HepG2 (cell line): ENCODE data around the gene SEC61A1. TPM values are rescaled to one million over a fixed set of nuclear protein-coding genes. Genes with fewer than 3 reads are reported as not detected.

ENCODE experiments used
- ARID3A ChIP-seq: IDR thresholded peaks from 2 replicates; pipeline ENCODE4 v1.6.1; 2012; ENCODE audit warnings: low read depth, low read length, improper control_type of control experiment
- CEBPB ChIP-seq: IDR thresholded peaks from 2 replicates; pipeline ENCODE4 v1.6.1; 2011; ENCODE audit warnings: low read depth, low read length, improper control_type of control experiment, borderline replicate concordance
- CEBPG ChIP-seq: IDR thresholded peaks from 2 replicates; pipeline ENCODE4 v1.6.1; 2016
- CREB1 ChIP-seq, 2 experiments: fragments of 450-650 bp in 1 of 2; IDR thresholded peaks; 2 replicates each; pipeline ENCODE4 v1.6.1; 2016 to 2017; ENCODE audit warnings: control low read depth in 1 of 2, mild to moderate bottlenecking in 1 of 2, missing compliant biosample characterization in 1 of 2, missing genetic modification characterization in 1 of 2
- EP300 ChIP-seq, 3 experiments: sonication (generic) in 1 of 3; formaldehyde crosslinking in 1 of 3; IDR thresholded peaks; 2 replicates each; pipeline versions ENCODE4 v1.5.1 to v1.6.1; 2011 to 2020; ENCODE audit warnings: low read depth in 2 of 3, low read length in 2 of 3, borderline replicate concordance in 1 of 3, improper control_type of control experiment in 1 of 3, mild to moderate bottlenecking in 1 of 3, missing genetic modification reagents in 1 of 3, moderate library complexity in 1 of 3
- HIC2 ChIP-seq: sonication (generic); formaldehyde crosslinking; IDR thresholded peaks from 2 replicates; pipeline ENCODE4 v1.9.0; 2022; ENCODE audit warnings: low read depth, missing genetic modification reagents
- KLF11 ChIP-seq: IDR thresholded peaks from 2 replicates; pipeline ENCODE4 v1.6.1; 2016; ENCODE audit warnings: missing compliant biosample characterization
- KLF16 ChIP-seq, 2 experiments: sonication (generic) in 1 of 2; formaldehyde crosslinking in 1 of 2; IDR thresholded peaks; 2 replicates each; pipeline versions ENCODE4 v1.6.1 to v1.8.0; 2016 to 2023; ENCODE audit warnings: missing genetic modification reagents in 2 of 2, missing compliant biosample characterization in 1 of 2
- KMT2A ChIP-seq: sonication (generic); formaldehyde crosslinking; IDR thresholded peaks from 2 replicates; pipeline ENCODE4 v1.4.0; 2020; ENCODE audit warnings: missing genetic modification reagents
- MAX ChIP-seq: IDR thresholded peaks from 2 replicates; pipeline ENCODE4 v1.6.1; 2012; ENCODE audit warnings: inconsistent platforms
- NBN ChIP-seq: fragments of 450-650 bp; conservative IDR thresholded peaks from 2 replicates; pipeline ENCODE4 v1.6.1; 2017
- PRPF4 ChIP-seq: fragments of 200-400 bp; formaldehyde crosslinking; IDR thresholded peaks from 2 replicates; pipeline ENCODE4 v1.6.1; 2016; ENCODE audit warnings: low read length, low read depth; ENCODE audit not compliant: poor library complexity, severe bottlenecking
- RFXAP ChIP-seq: sonication (generic); formaldehyde crosslinking; IDR thresholded peaks from 2 replicates; pipeline ENCODE4 v1.4.0; 2020; ENCODE audit warnings: missing genetic modification reagents, borderline replicate concordance
- SKI ChIP-seq: fragments of 450-650 bp; IDR thresholded peaks from one replicate; pipeline ENCODE4 v1.6.1; 2018; ENCODE audit warnings: mild to moderate bottlenecking; ENCODE audit not compliant: partially characterized antibody
- SMAD3 ChIP-seq: sonication (generic); formaldehyde crosslinking; IDR thresholded peaks from 2 replicates; pipeline ENCODE4 v1.4.0; 2020; ENCODE audit warnings: missing genetic modification reagents
- SMARCC2 ChIP-seq: fragments of 450-650 bp; IDR thresholded peaks from 2 replicates; pipeline ENCODE4 v1.6.1; 2017; ENCODE audit warnings: antibody characterized with exemption, mild to moderate bottlenecking
- SNAPC4 ChIP-seq: sonication (generic); formaldehyde crosslinking; IDR thresholded peaks from 2 replicates; pipeline ENCODE4 v1.4.0; 2020; ENCODE audit warnings: mild to moderate bottlenecking, missing genetic modification reagents
- TBP ChIP-seq: sonication (generic); formaldehyde crosslinking; IDR thresholded peaks from 2 replicates; pipeline ENCODE4 v1.5.0; 2020; ENCODE audit warnings: missing genetic modification reagents
- THYN1 ChIP-seq: sonication (generic); formaldehyde crosslinking; IDR thresholded peaks from 2 replicates; pipeline ENCODE4 v1.8.1; 2023; ENCODE audit warnings: low read depth, mild to moderate bottlenecking, moderate library complexity, missing genetic modification reagents, borderline replicate concordance
- ZNF121 ChIP-seq: sonication (generic); formaldehyde crosslinking; IDR thresholded peaks from 2 replicates; pipeline ENCODE4 v1.5.0; 2020; ENCODE audit warnings: mild to moderate bottlenecking, missing genetic modification reagents
- polyA plus RNA-seq, 8 experiments: library from polyadenylated mRNA; depleted of rRNA in 3 of 8; stranded (reverse) in 7 of 8; unstranded in 1 of 8; fragments of >200 nt; fragmentation: Illumina TruSeq in 4 of 8; extraction: Trizol in 4 of 8; gene quantifications; 2 replicates each; pipeline versions ENCODE4 v1.2.1 to v1.2.3, GENCODE V29; 2011 to 2016; ENCODE audit warnings: low read depth in 4 of 8, missing spikeins in 1 of 8, mixed read lengths in 1 of 8; ENCODE audit not compliant: insufficient read depth in 1 of 8
- total RNA-seq, 5 experiments: library from RNA; depleted of rRNA; stranded (reverse); fragments of >200 nt; fragmentation: Illumina TruSeq; extraction: Trizol; gene quantifications; 2 replicates each; pipeline ENCODE4 v1.2.3, GENCODE V29; 2016; ENCODE audit warnings: low read depth in 1 of 5

Gene SEC61A1
- total and polyA plus RNA-seq, 2 of the 13 experiments (the other 11 are each of a cell fraction or from before 2014, with no cell fraction given) = 170 to 203 TPM

GRCh38 chr3:128009952-128010846, 42.0 kb upstream of the SEC61A1 start (continued):
- TF ChIP-seq SNAPC4 (CRISPR knock-in tag) (no peak), KLF16 (CRISPR knock-in tag; IDR thresholded peaks at IDR 0.05) (peak in 1 of 2 experiments; percentile 72; a peak in 2 of 4 replicates), NBN (no peak), MAX (no peak), SMAD3 (CRISPR knock-in tag) (peak; percentile 69; the same call in 1 of the 2 replicates), ZNF121 (CRISPR knock-in tag) (no peak), TBP (CRISPR knock-in tag) (no peak), RFXAP (CRISPR knock-in tag) (no peak), HIC2 (CRISPR knock-in tag) (no peak), CREB1 (IDR thresholded peaks at IDR 0.05) (no peak), CREB1 (CRISPR knock-in tag; IDR thresholded peaks at IDR 0.05) (no peak), CEBPG (peak; percentile 65), THYN1 (CRISPR knock-in tag) (no peak), ARID3A (peak; percentile 45; the same call in 1 of the 2 replicates), CEBPB (peak; percentile 98), KLF11 (CRISPR knock-in tag) (no peak), KMT2A (CRISPR knock-in tag) (no peak), SKI (peak; percentile 14), SMARCC2 (no peak), PRPF4 (no peak), EP300 (IDR thresholded peaks at IDR 0.05; ENCODE audit: low read depth in 2 of 2, low read length in 2 of 2) (peak in 1 of 2 experiments; percentile 61; a peak in 2 of 4 replicates), EP300 (CRISPR knock-in tag; IDR thresholded peaks at IDR 0.05; ENCODE audit: borderline replicate concordance) (no peak)
